H9 (cell line): ENCODE measurements around the gene ACAD9. TPM values are rescaled to one million over a fixed set of nuclear protein-coding genes. Genes with fewer than 3 reads are reported as not detected.

ENCODE experiments used
- DNase-seq: peaks from one replicate; pipeline ENCODE4 v3.0.0-alpha.2; 2017
- H2AFZ ChIP-seq: one replicate; pipeline ENCODE4 v1.6.1; 2013; ENCODE audit warnings: mild to moderate bottlenecking, low read length, control low read depth, moderate library complexity
- H2AK5ac ChIP-seq: 2 replicates; pipeline ENCODE4 v1.6.1; 2013; ENCODE audit warnings: low read length, control low read depth, mixed read lengths; ENCODE audit not compliant: insufficient read length
- H2BK120ac ChIP-seq: one replicate; pipeline ENCODE4 v1.6.1; 2013; ENCODE audit warnings: low read depth, mild to moderate bottlenecking, low read length, control low read depth, inconsistent platforms; ENCODE audit not compliant: poor library complexity, severe bottlenecking
- H2BK12ac ChIP-seq: 2 replicates; pipeline ENCODE4 v1.6.1; 2013; ENCODE audit warnings: low read length, control low read depth, mixed read lengths, low read depth; ENCODE audit not compliant: insufficient read length
- H2BK15ac ChIP-seq: 2 replicates; pipeline ENCODE4 v1.6.1; 2013; ENCODE audit warnings: low read depth, low read length, control low read depth
- H2BK20ac ChIP-seq: one replicate; pipeline ENCODE4 v1.6.1; 2013; ENCODE audit warnings: low read depth, mild to moderate bottlenecking, low read length, control low read depth, inconsistent platforms; ENCODE audit not compliant: poor library complexity, severe bottlenecking
- H2BK5ac ChIP-seq: 2 replicates; pipeline ENCODE4 v1.6.1; 2013; ENCODE audit warnings: low read length, control low read depth, mixed read lengths; ENCODE audit not compliant: insufficient read length
- H3K14ac ChIP-seq: 2 replicates; pipeline ENCODE4 v1.6.1; 2013; ENCODE audit warnings: low read length, control low read depth; ENCODE audit not compliant: insufficient read depth
- H3K18ac ChIP-seq: 2 replicates; pipeline ENCODE4 v1.6.1; 2013; ENCODE audit warnings: low read depth, mild to moderate bottlenecking, mixed read lengths, low read length, control low read depth; ENCODE audit not compliant: insufficient read length
- H3K23ac ChIP-seq: 2 replicates; pipeline ENCODE4 v1.6.1; 2013; ENCODE audit warnings: low read length, control low read depth, mixed read lengths, low read depth; ENCODE audit not compliant: insufficient read length
- H3K23me2 ChIP-seq: 2 replicates; pipeline ENCODE4 v1.6.1; 2013; ENCODE audit warnings: low read depth, mild to moderate bottlenecking, mixed read lengths, low read length, control low read depth; ENCODE audit not compliant: insufficient read length, poor library complexity, severe bottlenecking
- H3K27ac ChIP-seq: 2 replicates; pipeline ENCODE4 v1.5.1; 2013; ENCODE audit warnings: low read length, control low read depth, mixed read lengths, low read depth; ENCODE audit not compliant: insufficient read length
- H3K27me3 ChIP-seq: 2 replicates; pipeline ENCODE4 v1.6.1; 2013; ENCODE audit warnings: low read length, control low read depth, inconsistent platforms; ENCODE audit not compliant: insufficient read depth
- H3K4ac ChIP-seq: 2 replicates; pipeline ENCODE4 v1.6.1; 2013; ENCODE audit warnings: low read depth, mild to moderate bottlenecking, control low read depth, inconsistent platforms, low read length, moderate library complexity
- H3K4me1 ChIP-seq: 2 replicates; pipeline ENCODE4 v1.6.1; 2013; ENCODE audit warnings: low read length, control low read depth, inconsistent platforms; ENCODE audit not compliant: insufficient read depth
- H3K4me2 ChIP-seq: 2 replicates; pipeline ENCODE4 v1.6.1; 2013; ENCODE audit warnings: low read length, control low read depth, mixed read lengths; ENCODE audit not compliant: insufficient read length, insufficient read depth
- H3K56ac ChIP-seq: 2 replicates; pipeline ENCODE4 v1.6.1; 2013; ENCODE audit warnings: low read depth, mild to moderate bottlenecking, mixed read lengths, low read length, control low read depth; ENCODE audit not compliant: insufficient read length
- H3K79me1 ChIP-seq: 2 replicates; pipeline ENCODE4 v1.6.1; 2013; ENCODE audit warnings: low read depth, mild to moderate bottlenecking, moderate library complexity, low read length, control low read depth, inconsistent platforms; ENCODE audit not compliant: insufficient read depth, poor library complexity, severe bottlenecking
- H3K79me2 ChIP-seq: 2 replicates; pipeline ENCODE4 v1.6.1; 2013; ENCODE audit warnings: low read length, control low read depth, inconsistent platforms; ENCODE audit not compliant: insufficient read depth
- H3K9ac ChIP-seq: 2 replicates; pipeline ENCODE4 v1.6.1; 2013; ENCODE audit warnings: low read length, control low read depth, mixed read lengths; ENCODE audit not compliant: insufficient read length; ENCODE audit errors: extremely low read depth
- H3K9me3 ChIP-seq: one replicate; pipeline ENCODE4 v1.6.1; 2013; ENCODE audit warnings: low read depth, low read length, inconsistent platforms; ENCODE audit not compliant: control insufficient read depth
- H3T11ph ChIP-seq: one replicate; pipeline ENCODE4 v1.6.1; 2013; ENCODE audit warnings: mild to moderate bottlenecking, low read length, control low read depth, inconsistent platforms
- H4K20me1 ChIP-seq: one replicate; pipeline ENCODE4 v1.6.1; 2013; ENCODE audit not compliant: control insufficient read depth, insufficient read length, insufficient read depth
- H4K5ac ChIP-seq: 2 replicates; pipeline ENCODE4 v1.6.1; 2013; ENCODE audit warnings: low read depth, mild to moderate bottlenecking, mixed read lengths, low read length, control low read depth; ENCODE audit not compliant: insufficient read length
- H4K8ac ChIP-seq: replicated peaks from 2 replicates; pipeline ENCODE4 v1.6.1; 2013; ENCODE audit warnings: low read length, control low read depth, mixed read lengths, low read depth; ENCODE audit not compliant: insufficient read length
- H4K91ac ChIP-seq: 2 replicates; pipeline ENCODE4 v1.6.1; 2013; ENCODE audit warnings: low read depth, mild to moderate bottlenecking, moderate library complexity, mixed read lengths, low read length, control low read depth; ENCODE audit not compliant: insufficient read length
- H3K27ac Mint-ChIP-seq, 3 experiments: 2 replicates in 2 of 3; 3 replicates in 1 of 3; pipeline ENCODE4 v1.8.0; 2020 to 2021; ENCODE audit warnings: mixed read lengths in 3 of 3, mild to moderate bottlenecking in 1 of 3, moderate library complexity in 1 of 3
- H3K27me3 Mint-ChIP-seq: 2 replicates; pipeline ENCODE4 v1.8.0; 2021; ENCODE audit warnings: low read depth, mild to moderate bottlenecking, moderate library complexity, mixed read lengths
- H3K36me3 Mint-ChIP-seq, 3 experiments: 2 replicates in 2 of 3; 3 replicates in 1 of 3; pipeline ENCODE4 v1.8.0; 2020 to 2021; ENCODE audit warnings: low read depth in 3 of 3, mixed read lengths in 3 of 3; ENCODE audit not compliant: insufficient read depth in 1 of 3
- H3K4me1 Mint-ChIP-seq, 2 experiments: 2 replicates each; pipeline ENCODE4 v1.8.0; 2020; ENCODE audit warnings: mixed read lengths in 2 of 2
- H3K4me3 Mint-ChIP-seq, 2 experiments: 2 replicates in 1 of 2; 3 replicates in 1 of 2; pipeline ENCODE4 v1.8.0; 2020 to 2021; ENCODE audit warnings: mild to moderate bottlenecking in 2 of 2, mixed read lengths in 2 of 2, moderate library complexity in 1 of 2
- H3K9me3 Mint-ChIP-seq, 2 experiments: 2 replicates in 1 of 2; 3 replicates in 1 of 2; pipeline ENCODE4 v1.8.0; 2020; ENCODE audit warnings: mild to moderate bottlenecking in 2 of 2, mixed read lengths in 2 of 2, moderate library complexity in 1 of 2
- WGBS: extraction: QIAGEN DNeasy Blood & Tissue Kit; methylation state at CpG from one replicate; pipeline ENCODE4 v1.1.7; 2013; ENCODE audit warnings: missing lambda C conversion rate, low lambda C conversion rate, mixed read lengths; ENCODE audit not compliant: insufficient read length; ENCODE audit errors: extremely low coverage; 5-methylcytosine and 5-hydroxymethylcytosine counted together
- total RNA-seq: library from RNA; stranded (reverse); gene quantifications from 2 replicates; pipeline ENCODE4 v1.2.1, GENCODE V29; 2021
- TF ChIP-seq, protein P1 (sequence below): fragments of 200-600 bp; sonication (generic); conservative IDR thresholded peaks from 3 replicates; pipeline ENCODE4 v1.8.0; 2021; ENCODE audit warnings: antibody characterized with exemption, mild to moderate bottlenecking

Gene ACAD9
- total RNA-seq, 1 experiment from 2014 or later = 43.1 TPM

DNA sequence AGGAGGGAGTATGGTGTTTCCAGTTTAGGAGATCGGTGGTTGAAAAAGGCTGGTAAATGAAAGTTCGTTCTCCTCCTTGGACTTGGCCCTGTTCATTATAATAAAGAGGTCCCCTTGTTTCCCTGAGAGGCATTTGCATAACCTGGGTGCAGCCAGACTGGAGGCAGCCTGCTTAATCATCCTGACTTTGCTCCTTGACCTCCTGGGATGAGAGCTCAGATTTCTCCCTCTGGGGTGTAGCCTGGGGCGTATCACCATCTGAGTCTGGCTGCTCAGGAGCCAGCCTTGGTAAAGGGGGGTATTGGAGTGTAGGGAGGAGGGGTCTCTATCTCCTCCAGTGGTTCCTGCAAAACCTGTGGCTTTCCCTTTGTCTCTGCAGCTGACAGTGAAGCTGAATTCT, 21.3 kb upstream of the ACAD9 start:
- no peak for DNase-seq
- Mint-ChIP-seq H3K4me3 (no peak overlapping the region), H3K4me1 (peaks cover 0 to 5% of the 10 kb centered on the region in 2 experiments; a peak in 1 of 4 replicates), H3K27ac (no peak overlapping the region), H3K27me3 (peaks cover 11% of the 10 kb centered on the region), H3K9me3 (peaks cover 68 to 80% of the 10 kb centered on the region in 2 experiments), H3K36me3 (peaks cover 46 to 48% (median 47%) of the 10 kb centered on the region in 3 experiments)
- no peak overlapping the region for H3K14ac ChIP-seq
- no peak overlapping the region for H4K8ac ChIP-seq
- H3K79me2 ChIP-seq = no peaks in the 10 kb centered on the region
- no peaks in the 10 kb centered on the region for H3K27me3 ChIP-seq
- no peak overlapping the region for H3K56ac ChIP-seq
- no peaks in the 10 kb centered on the region for H4K20me1 ChIP-seq
- no peaks in the 10 kb centered on the region for H3K23me2 ChIP-seq
- H3K18ac ChIP-seq = no peak overlapping the region
- H3K9ac ChIP-seq = no peak overlapping the region
- no peak overlapping the region for H3K4ac ChIP-seq
- no peaks in the 10 kb centered on the region for H3K79me1 ChIP-seq
- H3K4me2 ChIP-seq = no peak overlapping the region
- no peak overlapping the region for H2BK120ac ChIP-seq
- no peak overlapping the region for H2BK15ac ChIP-seq
- no peak overlapping the region for H2BK20ac ChIP-seq
- H2BK5ac ChIP-seq = no peak overlapping the region
- H4K91ac ChIP-seq = no peak overlapping the region
- no peak overlapping the region for H2BK12ac ChIP-seq
- H3K27ac ChIP-seq = no peak overlapping the region
- no peak overlapping the region for H3T11ph ChIP-seq
- H4K5ac ChIP-seq = no peak overlapping the region
- no peak overlapping the region for H3K23ac ChIP-seq
- WGBS = no CpG with 5 or more reads among the region's 3 CpGs
- no peaks in the 10 kb centered on the region for H3K4me1 ChIP-seq
- TF ChIP-seq, protein P1, sequence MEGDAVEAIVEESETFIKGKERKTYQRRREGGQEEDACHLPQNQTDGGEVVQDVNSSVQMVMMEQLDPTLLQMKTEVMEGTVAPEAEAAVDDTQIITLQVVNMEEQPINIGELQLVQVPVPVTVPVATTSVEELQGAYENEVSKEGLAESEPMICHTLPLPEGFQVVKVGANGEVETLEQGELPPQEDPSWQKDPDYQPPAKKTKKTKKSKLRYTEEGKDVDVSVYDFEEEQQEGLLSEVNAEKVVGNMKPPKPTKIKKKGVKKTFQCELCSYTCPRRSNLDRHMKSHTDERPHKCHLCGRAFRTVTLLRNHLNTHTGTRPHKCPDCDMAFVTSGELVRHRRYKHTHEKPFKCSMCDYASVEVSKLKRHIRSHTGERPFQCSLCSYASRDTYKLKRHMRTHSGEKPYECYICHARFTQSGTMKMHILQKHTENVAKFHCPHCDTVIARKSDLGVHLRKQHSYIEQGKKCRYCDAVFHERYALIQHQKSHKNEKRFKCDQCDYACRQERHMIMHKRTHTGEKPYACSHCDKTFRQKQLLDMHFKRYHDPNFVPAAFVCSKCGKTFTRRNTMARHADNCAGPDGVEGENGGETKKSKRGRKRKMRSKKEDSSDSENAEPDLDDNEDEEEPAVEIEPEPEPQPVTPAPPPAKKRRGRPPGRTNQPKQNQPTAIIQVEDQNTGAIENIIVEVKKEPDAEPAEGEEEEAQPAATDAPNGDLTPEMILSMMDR = no peak
- H2AFZ ChIP-seq = no peak overlapping the region
- no peak overlapping the region for H2AK5ac ChIP-seq
- peaks cover 51% of the 10 kb centered on the region for H3K9me3 ChIP-seq
